Transverse colon (tissue), 3 donors: ENCODE data around the gene VAMP8.
"Not testable (repeated sequence)": the region's sequence is repeated elsewhere in the genome, so short reads cannot be mapped to it uniquely, and the experiment has no call there.

Source experiments
- CTCF ChIP-seq, 5 experiments: fragments of 200-600 bp in 3 of 5; fragments of 450-650 bp in 2 of 5; sonication (generic) in 3 of 5; IDR thresholded peaks; 1 replicate in 2 of 5; 2 replicates in 3 of 5; pipeline ENCODE4 v1.5.1; 2016 to 2017; ENCODE audit warnings: antibody characterized with exemption in 5 of 5, inconsistent platforms in 3 of 5, mild to moderate bottlenecking in 2 of 5, moderate library complexity in 1 of 5
- EP300 ChIP-seq: sonication (generic); formaldehyde crosslinking; IDR thresholded peaks from one replicate; pipeline ENCODE4 v1.6.1; 2017; ENCODE audit warnings: antibody characterized with exemption, low read depth
- POLR2A ChIP-seq: fragments of 450-650 bp; IDR thresholded peaks from one replicate; pipeline ENCODE4 v1.6.1; 2016; ENCODE audit warnings: antibody characterized with exemption, mild to moderate bottlenecking, moderate library complexity

DNA sequence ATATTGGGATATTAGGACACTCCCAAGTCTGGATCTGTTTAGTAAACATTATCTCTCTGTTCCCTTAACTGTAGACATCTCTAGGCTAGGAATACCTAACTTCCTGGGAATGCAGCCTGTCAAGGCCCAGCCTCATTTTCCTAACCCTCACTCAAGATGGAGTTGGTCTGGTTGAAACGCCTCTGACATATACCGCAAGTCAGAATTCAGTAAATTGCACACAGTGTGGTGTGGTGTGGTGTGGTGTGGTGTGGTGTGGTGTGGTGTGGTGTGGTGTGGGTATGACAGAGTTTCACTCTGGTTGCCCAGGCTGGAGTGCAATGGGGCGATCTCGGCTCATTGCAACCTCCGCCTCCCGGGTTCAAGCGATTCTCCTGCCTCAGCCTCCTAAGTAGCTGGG is 37.4 kb downstream of the VAMP8 start:
- TF ChIP-seq CTCF (IDR thresholded peaks at IDR 0.05); POLR2A; EP300: not testable (repeated sequence)
